GM12892 (cell line): Measurements from ENCODE around the gene CLDN1.

Experiments
- POLR2A ChIP-seq: IDR thresholded peaks from 2 replicates; pipeline ENCODE4 v1.6.1; 2011; ENCODE audit warnings: low read depth, low read length, control low read depth
- POLR2AphosphoS5 ChIP-seq: IDR thresholded peaks from 2 replicates; pipeline ENCODE4 v1.6.1; 2011; ENCODE audit warnings: low read depth, low read length, control low read depth
- TAF1 ChIP-seq: IDR thresholded peaks from 2 replicates; pipeline ENCODE4 v1.6.1; 2011; ENCODE audit warnings: low read depth, mild to moderate bottlenecking, control low read depth, low read length, borderline replicate concordance

GRCh38 chr3:190265796-190266195, 56.5 kb downstream of the CLDN1 start:
- TF ChIP-seq POLR2AphosphoS5 (no peak), POLR2A (no peak), TAF1 (no peak)
